Hematopoietic multipotent progenitor cell treated with erythropoietin and hydrocortisone succinate and interleukin-3 and kit ligand, for 4 days (in vitro differentiated cells): ENCODE data around the gene NOL3.
A peak's percentile ranks its signal among the peaks of the same experiment; 100 is the strongest.

Source experiments
- DNase-seq: peaks from one replicate; pipeline ENCODE4 v3.0.0-alpha.2; 2015

The NOL3 gene

GRCh38 chr16:67190448-67191399 lies 20.4 kb downstream of the NOL3 start:
- DNase-seq, result no peak

GRCh38 chr16:67191411-67191994 lies 21.2 kb downstream of the NOL3 start:
- no peak for DNase-seq

- peak; percentile 97 for DNase-seq
These were observed 21.8 kb downstream of the NOL3 start, which contains the start of gene E2F4 for GRCh38 chr16:67191995-67192681. TSS of gene E2F4 (plus strand) at chr16:67192155. CDS start at chr16:67192228, 73 bp downstream.

DNA sequence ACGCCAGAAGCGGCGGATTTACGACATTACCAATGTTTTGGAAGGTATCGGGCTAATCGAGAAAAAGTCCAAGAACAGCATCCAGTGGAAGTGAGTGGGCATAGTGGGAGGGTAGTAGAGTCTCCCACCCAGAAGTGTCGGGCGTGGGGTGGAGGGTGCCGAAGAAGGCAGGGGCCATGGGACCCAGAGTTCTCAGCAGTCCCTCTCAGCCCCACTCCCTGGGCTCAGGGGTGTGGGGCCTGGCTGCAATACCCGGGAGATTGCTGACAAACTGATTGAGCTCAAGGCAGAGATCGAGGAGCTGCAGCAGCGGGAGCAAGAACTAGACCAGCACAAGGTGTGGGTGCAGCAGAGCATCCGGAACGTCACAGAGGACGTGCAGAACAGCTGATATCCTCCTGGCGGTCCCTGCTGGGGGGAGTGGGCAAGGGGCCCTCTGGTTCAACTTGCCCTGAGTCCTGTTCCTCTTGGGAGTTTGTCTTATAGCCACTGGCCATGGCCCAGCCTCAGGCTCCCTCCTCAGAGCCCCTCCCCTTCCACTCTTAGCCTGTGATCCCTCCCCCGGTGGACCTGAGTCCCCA lies 22.5 kb downstream of the NOL3 start:
- DNase-seq, result no peak

DNA sequence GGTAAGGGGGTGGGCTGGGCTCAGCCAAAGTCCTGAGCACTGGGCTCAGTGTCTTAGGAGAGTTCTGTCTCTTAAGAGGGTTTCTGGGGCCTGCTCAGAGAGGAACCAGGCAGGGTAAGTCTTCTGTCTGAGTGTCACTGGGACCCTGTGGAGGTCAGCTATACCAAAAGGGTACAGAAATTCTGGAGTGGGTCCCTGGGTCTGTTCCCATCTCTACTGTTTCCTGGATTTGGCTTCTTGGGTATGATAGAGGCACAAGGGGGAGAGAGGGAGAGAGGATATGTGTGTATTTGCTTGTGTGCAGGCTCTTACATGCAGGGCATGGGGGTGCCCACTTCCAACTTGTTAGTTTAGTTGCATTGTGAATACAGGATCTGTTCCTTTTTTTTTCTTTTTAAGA lies 23.2 kb downstream of the NOL3 start:
- no peak for DNase-seq

DNA sequence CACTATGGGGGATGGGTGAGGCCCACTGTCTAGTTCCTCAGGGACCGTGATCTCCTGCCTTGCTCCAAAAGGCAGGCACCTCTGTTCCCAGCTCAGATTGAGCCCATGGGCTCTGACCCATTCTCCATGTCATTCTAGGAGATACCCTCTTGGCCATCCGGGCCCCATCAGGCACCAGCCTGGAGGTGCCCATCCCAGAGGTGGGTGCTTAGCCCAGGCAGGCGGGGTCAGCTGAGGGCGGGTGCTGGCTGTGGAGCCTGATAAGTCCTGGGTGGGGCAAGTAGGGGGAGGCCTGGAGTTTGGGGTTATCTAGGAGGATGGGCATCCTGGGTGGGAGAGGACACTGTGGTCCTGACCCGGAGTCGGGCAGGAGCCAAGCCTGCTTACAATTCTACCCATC lies 23.9 kb downstream of the NOL3 start:
- peak; percentile 68 for DNase-seq

- no peak for DNase-seq
These were observed 25.3 kb downstream of the NOL3 start for GRCh38 chr16:67195676-67196075.

- no peak for DNase-seq
These were observed 26.5 kb downstream of the NOL3 start for GRCh38 chr16:67196881-67197280.

DNA sequence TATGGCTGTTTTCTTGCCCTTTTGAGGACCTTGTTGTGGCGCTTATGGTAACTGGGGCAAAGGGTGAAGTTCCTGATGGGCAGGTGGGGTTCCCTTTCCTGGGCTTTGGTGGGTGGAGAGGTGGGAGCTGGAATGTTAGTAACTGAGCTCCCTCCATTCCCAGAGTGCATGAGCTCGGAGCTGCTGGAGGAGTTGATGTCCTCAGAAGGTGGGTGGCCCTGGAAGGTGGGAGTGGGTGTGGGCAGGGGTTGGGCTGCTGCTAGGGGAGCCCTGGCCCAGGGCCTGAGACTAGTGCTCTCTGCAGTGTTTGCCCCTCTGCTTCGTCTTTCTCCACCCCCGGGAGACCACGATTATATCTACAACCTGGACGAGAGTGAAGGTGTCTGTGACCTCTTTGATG lies 27.4 kb downstream of the NOL3 start:
- no peak for DNase-seq

DNA sequence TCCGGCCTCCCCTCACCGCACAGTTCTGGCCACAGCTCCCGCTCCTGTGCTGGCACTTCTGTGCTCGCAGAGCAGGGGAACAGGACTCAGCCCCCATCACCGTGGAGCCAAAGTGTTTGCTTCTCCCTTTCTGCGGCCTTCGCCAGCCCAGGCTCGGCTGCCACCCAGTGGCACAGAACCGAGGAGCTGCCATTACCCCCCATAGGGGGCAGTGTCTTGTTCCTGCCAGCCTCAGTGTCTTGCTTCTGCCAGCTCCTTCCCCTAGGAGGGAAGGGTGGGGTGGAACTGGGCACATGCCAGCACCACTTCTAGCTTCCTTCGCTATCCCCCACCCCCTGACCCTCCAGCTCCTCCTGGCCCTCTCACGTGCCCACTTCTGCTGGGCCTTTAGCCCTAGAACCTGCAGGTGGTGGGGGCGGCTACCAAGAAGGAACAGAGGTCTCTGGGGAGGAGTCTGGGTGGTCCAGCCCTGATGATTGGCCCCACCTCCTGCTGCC lies 27.9 kb downstream of the NOL3 start:
- peak; percentile 83 for DNase-seq

GRCh38 chr16:67199011-67199807 lies 28.9 kb downstream of the NOL3 start, which contains the start of gene ELMO3:
TSS of gene ELMO3 (plus strand) at chr16:67199131. CDS start at chr16:67199327, 196 bp downstream.
- no peak for DNase-seq

DNA sequence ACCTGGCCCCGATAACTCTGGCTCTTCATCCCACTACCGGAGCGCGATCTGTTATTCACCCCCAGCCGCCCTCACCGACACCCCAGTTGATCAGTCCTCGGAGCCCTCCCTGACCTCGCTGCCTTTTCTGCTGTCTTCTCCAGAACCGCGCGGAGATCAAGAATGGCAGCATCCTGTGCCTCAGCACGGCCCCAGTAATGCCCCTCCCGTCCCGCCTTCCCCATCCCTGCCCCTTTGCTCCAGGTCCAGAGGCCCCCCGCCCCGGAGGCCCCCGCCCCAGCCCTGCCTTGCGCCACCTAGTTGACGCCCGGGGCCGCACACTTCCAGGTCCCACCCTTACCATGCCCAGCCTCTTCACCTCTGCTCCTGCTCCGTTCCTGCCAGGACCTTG lies 29.5 kb downstream of the NOL3 start:
- DNase-seq, result no peak

- DNase-seq, result no peak
These were observed 30.2 kb downstream of the NOL3 start for GRCh38 chr16:67200491-67200890.

- no peak for DNase-seq
These were observed 31.3 kb downstream of the NOL3 start for GRCh38 chr16:67201411-67202345.

DNA sequence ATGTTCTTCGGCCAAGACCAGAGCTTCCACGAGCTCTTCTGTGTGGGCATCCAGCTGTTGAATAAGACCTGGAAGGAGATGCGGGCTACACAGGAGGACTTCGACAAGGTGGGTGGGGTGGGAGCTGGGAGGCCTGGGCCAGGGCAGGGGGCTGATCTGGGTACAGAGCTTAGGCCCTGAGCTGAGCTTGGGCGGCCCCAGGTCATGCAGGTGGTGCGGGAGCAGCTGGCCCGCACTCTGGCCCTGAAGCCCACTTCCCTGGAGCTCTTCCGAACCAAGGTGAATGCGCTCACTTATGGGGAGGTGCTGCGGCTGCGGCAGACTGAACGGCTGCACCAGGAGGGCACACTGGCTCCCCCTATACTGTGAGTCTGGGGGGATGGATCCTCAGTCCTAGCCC lies 32.1 kb downstream of the NOL3 start:
- DNase-seq, result no peak

DNA sequence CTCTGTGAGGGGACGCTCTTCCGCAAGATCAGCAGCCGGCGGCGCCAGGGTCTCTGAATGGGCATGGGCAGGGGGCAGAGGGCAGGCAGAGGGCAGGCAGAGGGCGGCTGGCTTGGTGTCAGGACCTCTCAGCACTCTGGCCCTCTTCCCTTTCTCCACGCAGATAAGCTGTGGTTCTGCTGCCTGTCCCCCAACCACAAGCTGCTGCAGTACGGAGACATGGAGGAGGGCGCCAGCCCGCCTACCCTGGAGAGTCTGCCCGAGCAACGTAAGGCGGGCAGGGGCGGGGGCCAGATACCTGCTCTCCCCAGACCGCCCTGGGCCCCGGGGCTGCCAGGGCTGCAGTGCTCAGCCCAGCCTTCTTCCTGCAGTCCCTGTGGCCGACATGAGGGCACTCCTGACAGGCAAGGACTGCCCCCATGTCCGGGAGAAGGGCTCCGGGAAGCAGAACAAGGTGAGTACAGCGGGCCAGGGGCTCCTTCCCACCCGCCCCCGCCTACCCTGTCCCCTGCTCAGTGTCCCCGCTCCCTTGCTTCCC lies 32.7 kb downstream of the NOL3 start:
- no peak for DNase-seq

DNA sequence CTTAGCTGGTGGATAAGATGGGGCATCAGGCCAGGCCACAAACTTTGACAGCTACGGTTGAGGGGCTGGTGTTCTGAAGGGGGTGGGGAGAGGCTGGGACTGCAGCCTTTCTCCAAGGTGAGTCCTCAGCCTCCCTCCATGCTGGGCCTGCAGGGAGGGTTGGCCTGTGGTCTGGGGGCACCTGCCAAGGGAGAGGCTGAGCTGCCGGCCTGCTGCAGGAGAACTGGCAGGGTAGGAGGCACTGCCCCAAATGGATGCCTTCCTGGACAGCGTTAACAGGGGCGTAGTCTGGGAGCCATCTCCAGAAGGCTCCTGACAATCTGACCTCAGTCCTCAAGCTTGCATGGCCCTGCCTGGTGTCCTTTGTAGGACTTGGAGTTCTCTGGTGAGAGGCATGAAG lies 33.7 kb downstream of the NOL3 start:
- no peak for DNase-seq

DNA sequence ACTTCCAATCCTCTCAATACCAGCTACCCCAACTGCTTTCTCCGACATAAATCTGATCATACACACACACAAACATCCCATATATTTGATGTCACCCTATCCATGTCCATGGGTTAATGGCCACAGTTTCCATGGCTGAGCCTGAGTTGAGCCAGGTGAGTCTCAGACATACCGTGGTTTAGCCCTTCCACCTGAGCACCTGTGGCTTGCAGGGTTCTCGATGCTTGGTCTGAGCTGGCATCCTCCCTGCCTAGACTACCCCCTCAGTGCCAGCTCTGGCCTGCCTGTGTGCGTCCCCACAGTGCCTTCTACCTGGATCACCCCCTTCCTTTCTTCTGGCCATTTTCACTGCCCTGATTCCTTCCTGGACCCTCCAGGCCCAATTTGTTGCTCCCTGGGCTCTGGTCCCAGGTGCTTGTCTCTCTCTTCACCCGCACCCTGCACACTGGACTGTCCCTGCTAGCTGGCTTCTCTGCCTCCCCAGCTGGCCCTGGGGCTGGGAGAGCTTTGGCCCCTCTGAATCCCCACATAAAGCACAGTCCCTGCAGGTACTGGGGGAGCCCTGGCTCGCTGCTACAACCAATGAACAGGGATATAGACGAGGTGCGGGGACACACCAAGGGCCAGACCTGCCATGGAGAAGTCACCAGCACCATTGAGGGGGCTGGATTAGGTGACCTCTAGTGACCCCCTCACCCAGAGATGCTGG lies 35.9 kb downstream of the NOL3 start:
- DNase-seq, result no peak

DNA sequence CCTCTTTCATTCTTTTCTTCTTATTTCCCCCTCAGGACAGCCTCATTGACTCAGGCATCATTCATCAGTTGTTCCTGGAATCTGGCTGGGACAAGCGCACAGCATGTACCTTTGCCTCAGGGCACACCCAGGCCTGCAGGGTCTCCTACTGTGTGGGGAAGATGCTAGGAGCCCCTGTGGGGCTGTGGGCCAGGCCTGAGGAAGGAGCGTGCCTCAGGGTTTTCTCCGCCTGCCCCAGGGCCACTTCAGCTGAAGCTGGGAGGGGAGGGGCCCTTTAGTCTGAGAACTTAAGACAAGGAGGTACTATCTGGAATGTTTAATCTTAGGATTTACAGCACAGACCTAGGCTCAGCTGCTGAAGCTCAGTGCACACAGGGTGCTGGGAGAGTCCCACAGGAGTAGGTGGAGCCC lies 36.5 kb downstream of the NOL3 start:
- no peak for DNase-seq
